ENCODE measurements around the gene MRPL10. TPM values are rescaled to one million over a fixed set of nuclear protein-coding genes. Genes with fewer than 3 reads are reported as not detected.
"Not testable (repeated sequence)": the region's sequence is repeated elsewhere in the genome, so short reads cannot be mapped to it uniquely, and the experiment has no call there.

Gene MRPL10
- total RNA-seq, 2 experiments from 2014 or later, result 46.9 to 51.9 TPM

GRCh38 chr17:47781397-47781796 is 49.9 kb downstream of the MRPL10 start:
- CTCF ChIA-PET, result interaction anchor here (0.5 to 1.6 kb wide), 3 partner anchors 9 to 253 kb away, joined by 3 read pairs; no protein-coding TSS in a partner anchor
- Mint-ChIP-seq H3K27ac (no peak overlapping the region), H3K9me3 (no peaks in the 10 kb centered on the region), H3K27me3 (peaks cover 35% of the 10 kb centered on the region), H3K4me1 (no peaks in the 10 kb centered on the region), H3K4me3 (no peak overlapping the region), H3K36me3 (ENCODE audit: low read depth) (no peaks in the 10 kb centered on the region)
- POLR2A ChIA-PET, result interaction anchor here (0.7 kb wide), 1 partner anchor 9 kb away, joined by 3 read pairs; no protein-coding TSS in a partner anchor
- DNase-seq, result no peak

GRCh38 chr17:47778184-47778635 is 53.1 kb downstream of the MRPL10 start:
- Mint-ChIP-seq H3K27me3 (peaks cover 38% of the 10 kb centered on the region), H3K9me3 (no peaks in the 10 kb centered on the region), H3K4me1 (no peaks in the 10 kb centered on the region), H3K4me3 (no peak overlapping the region), H3K27ac (no peak overlapping the region), H3K36me3 (ENCODE audit: low read depth) (no peaks in the 10 kb centered on the region)
- ChIA-PET CTCF (interaction anchor here (1.2 kb wide), 1 partner anchor 24 kb away, joined by 4 read pairs; no protein-coding TSS in a partner anchor), POLR2A (no interaction called here)
- no peak for DNase-seq

GRCh38 chr17:47776330-47777197 is 54.8 kb downstream of the MRPL10 start:
- no peak overlapping the region for H3K4me3 Mint-ChIP-seq
- H3K9me3 Mint-ChIP-seq, result no peaks in the 10 kb centered on the region
- H3K4me1 Mint-ChIP-seq, result no peaks in the 10 kb centered on the region
- H3K27me3 Mint-ChIP-seq, result peaks cover 31% of the 10 kb centered on the region
- no peaks in the 10 kb centered on the region for H3K36me3 Mint-ChIP-seq (ENCODE audit: low read depth)
- CTCF ChIA-PET, result interaction anchor here (0.5 kb wide), 1 partner anchor 43 kb away, joined by 3 read pairs; no protein-coding TSS in a partner anchor
- no peak overlapping the region for H3K27ac Mint-ChIP-seq
- DNase-seq, result peak; percentile 52
- POLR2A ChIA-PET, result no interaction called here

GRCh38 chr17:47774987-47775580 is 56.3 kb downstream of the MRPL10 start:
- DNase-seq, result no peak
- H3K9me3 Mint-ChIP-seq, result peaks cover 7% of the 10 kb centered on the region
- no peaks in the 10 kb centered on the region for H3K36me3 Mint-ChIP-seq (ENCODE audit: low read depth)
- peaks cover 29% of the 10 kb centered on the region for H3K27me3 Mint-ChIP-seq
- POLR2A ChIA-PET, result no interaction called here
- no peaks in the 10 kb centered on the region for H3K4me1 Mint-ChIP-seq
- H3K4me3 Mint-ChIP-seq, result no peak overlapping the region
- H3K27ac Mint-ChIP-seq, result no peak overlapping the region
- CTCF ChIA-PET, result no interaction called here

- Mint-ChIP-seq H3K27ac (no peak overlapping the region), H3K36me3 (ENCODE audit: low read depth) (no peaks in the 10 kb centered on the region), H3K27me3 (peaks cover 25% of the 10 kb centered on the region), H3K4me1 (no peaks in the 10 kb centered on the region), H3K9me3 (peaks cover 8% of the 10 kb centered on the region), H3K4me3 (no peak overlapping the region)
- no peak for DNase-seq
- CTCF ChIA-PET, result interaction anchor here (0.9 kb wide), 1 partner anchor 11 kb away, joined by 3 read pairs; no protein-coding TSS in a partner anchor
- POLR2A ChIA-PET, result no interaction called here
Observed at GRCh38 chr17:47774331-47774730, 57.0 kb downstream of the MRPL10 start.

- peaks cover 12% of the 10 kb centered on the region for H3K9me3 Mint-ChIP-seq
- H3K36me3 Mint-ChIP-seq (ENCODE audit: low read depth); H3K27ac Mint-ChIP-seq; DNase-seq; H3K4me3 Mint-ChIP-seq; H3K4me1 Mint-ChIP-seq; POLR2A ChIA-PET: not testable (repeated sequence)
- CTCF ChIA-PET, result interaction anchor here (0.9 kb wide), 1 partner anchor 12 kb away, joined by 3 read pairs; no protein-coding TSS in a partner anchor
- peaks cover 21% of the 10 kb centered on the region for H3K27me3 Mint-ChIP-seq
Observed at GRCh38 chr17:47773649-47774048, 57.7 kb downstream of the MRPL10 start.

Other genes with a start within 250 kb of the MRPL10 start
- 100 to 1,000 TPM; 409 to 427 TPM for gene KPNB1, start 181.6 kb downstream of the MRPL10 start, total RNA-seq
- 1 to 10 TPM; 2.5 to 3.0 TPM for gene TBKBP1, start 137.4 kb downstream of the MRPL10 start, total RNA-seq
- gene TBX21, start 98.3 kb downstream of the MRPL10 start, total RNA-seq, result 10 to 100 TPM; 13.8 to 16.0 TPM
- 10 to 100 TPM; 40.8 to 43.8 TPM for gene OSBPL7, start 9.7 kb downstream of the MRPL10 start, total RNA-seq
- gene LRRC46, start 129 bp upstream of the MRPL10 start, total RNA-seq, result 1 to 10 TPM in 1 of 2 experiments, under 1 TPM in 1; 0.79 to 1.4 TPM
- gene SCRN2, start 9.7 kb upstream of the MRPL10 start, total RNA-seq, result 10 to 100 TPM; 26.8 to 33.2 TPM
- not detected for gene SP6, start 19.6 kb upstream of the MRPL10 start, total RNA-seq
- 10 to 100 TPM; 27.6 to 33.8 TPM for gene SP2, start 64.7 kb upstream of the MRPL10 start, total RNA-seq
- gene PNPO, start 110.0 kb upstream of the MRPL10 start, total RNA-seq, result 10 to 100 TPM; 30.9 to 36.5 TPM
- not detected for gene PRR15L, start 126.3 kb upstream of the MRPL10 start, total RNA-seq
- gene CDK5RAP3, start 139.6 kb upstream of the MRPL10 start, total RNA-seq, result 100 to 1,000 TPM; 212 to 213 TPM
- 1 to 10 TPM; 3.4 to 4.0 TPM for gene COPZ2, start 206.3 kb upstream of the MRPL10 start, total RNA-seq
- 10 to 100 TPM; 53.2 to 65.9 TPM for gene NFE2L1, start 216.8 kb upstream of the MRPL10 start, total RNA-seq

Measured in activated CD4-positive, alpha-beta T cell treated with anti-CD3 and anti-CD28 coated beads, Interleukin-2, amount 10 ng/mL, durations not matched to agents 7 days and 5 days (primary cell).